ENCODE results near the gene MDC1. TPM values are rescaled to one million over a fixed set of nuclear protein-coding genes. Genes with fewer than 3 reads are reported as not detected.

MDC1 gene
- total RNA-seq, 2 experiments from 2014 or later: 50.2 to 52.2 TPM

DNA sequence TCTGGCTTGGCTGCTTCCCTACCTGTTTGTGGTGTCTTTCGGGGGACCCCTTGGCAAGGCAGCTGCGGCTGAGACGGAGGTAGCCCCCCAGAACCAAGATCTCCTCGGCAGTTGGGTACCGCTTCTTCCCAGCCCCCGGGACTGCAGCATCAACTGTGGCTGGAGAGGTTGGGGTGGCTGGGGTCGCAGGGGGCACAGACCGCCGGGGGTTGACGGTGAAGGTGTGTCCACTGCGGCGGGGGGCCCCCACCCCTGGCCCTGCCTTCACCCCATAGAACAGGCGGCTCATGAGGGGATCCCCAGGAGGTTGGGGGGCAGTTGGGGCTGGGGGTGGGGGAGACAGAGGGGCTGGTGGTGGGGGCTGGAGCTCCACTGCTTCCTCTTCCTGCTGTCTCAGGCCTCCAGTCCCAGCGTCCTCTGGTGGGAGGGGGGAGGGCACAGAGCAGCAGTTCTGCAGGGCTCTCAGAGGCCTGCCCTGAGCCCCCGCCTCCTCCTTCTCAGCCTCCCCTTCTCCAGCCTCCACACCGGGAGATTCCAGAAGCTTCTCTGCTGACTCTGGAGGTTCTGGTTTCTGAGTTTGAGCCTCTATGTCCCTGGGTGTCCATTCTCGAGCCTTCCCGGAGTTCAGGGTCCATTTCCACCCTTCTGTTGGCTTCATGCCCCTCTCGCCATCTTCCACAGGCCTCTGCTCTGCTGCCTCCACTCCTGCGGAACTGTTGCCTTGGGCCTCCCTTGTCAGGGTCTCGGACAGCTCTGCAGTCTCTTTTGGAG, 32.5 kb downstream of the MDC1 start:
- Mint-ChIP-seq H3K9me3 (no peaks in the 10 kb centered on the region), H3K27me3 (no peaks in the 10 kb centered on the region), H3K27ac (peak overlapping the region; percentile 99), H3K4me1 (peaks cover 31% of the 10 kb centered on the region), H3K36me3 (peaks cover 62% of the 10 kb centered on the region), H3K4me3 (peak overlapping the region; percentile 91)
- POLR2A ChIA-PET: interaction anchor here (0.6 to 16.6 kb wide), 14 partner anchors 9 to 69 kb away, joined by 3 to 512 read pairs (median 6); partner anchors contain the start of genes DHX16, FLOT1, IER3 and MDC1
- DNase-seq (peak; percentile 68), ATAC-seq (ENCODE audit: low read depth) (peak; percentile 10)

DNA sequence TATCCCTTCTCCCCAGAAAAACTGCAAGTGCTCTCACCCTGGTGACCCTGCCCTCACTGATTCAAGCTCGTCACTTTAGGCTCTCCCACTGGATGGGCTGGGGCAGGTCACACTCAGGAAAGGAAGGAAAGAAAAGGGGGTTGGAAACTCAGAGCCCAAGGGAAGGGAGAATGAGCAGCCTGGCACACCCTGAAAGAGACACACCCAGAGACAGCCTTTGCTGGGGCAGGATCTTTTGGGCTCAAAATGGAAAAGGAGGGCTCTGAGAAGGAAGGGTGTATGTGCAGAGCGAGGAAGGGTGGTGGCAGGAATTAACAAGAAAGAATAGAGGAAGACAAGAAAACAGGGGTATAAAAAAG, 33.1 kb downstream of the MDC1 start:
- DNase-seq (no peak), ATAC-seq (ENCODE audit: low read depth) (no peak)
- Mint-ChIP-seq H3K36me3 (peaks cover 66% of the 10 kb centered on the region), H3K4me3 (peak overlapping the region; percentile 91), H3K27ac (peak overlapping the region; percentile 99), H3K9me3 (no peaks in the 10 kb centered on the region), H3K4me1 (peaks cover 29% of the 10 kb centered on the region), H3K27me3 (no peaks in the 10 kb centered on the region)
- POLR2A ChIA-PET: interaction anchor here (0.7 to 16.6 kb wide), 13 partner anchors 8 to 69 kb away, joined by 3 to 512 read pairs (median 6); partner anchors contain the start of genes DHX16, IER3, MDC1 and MRPS18B

DNA sequence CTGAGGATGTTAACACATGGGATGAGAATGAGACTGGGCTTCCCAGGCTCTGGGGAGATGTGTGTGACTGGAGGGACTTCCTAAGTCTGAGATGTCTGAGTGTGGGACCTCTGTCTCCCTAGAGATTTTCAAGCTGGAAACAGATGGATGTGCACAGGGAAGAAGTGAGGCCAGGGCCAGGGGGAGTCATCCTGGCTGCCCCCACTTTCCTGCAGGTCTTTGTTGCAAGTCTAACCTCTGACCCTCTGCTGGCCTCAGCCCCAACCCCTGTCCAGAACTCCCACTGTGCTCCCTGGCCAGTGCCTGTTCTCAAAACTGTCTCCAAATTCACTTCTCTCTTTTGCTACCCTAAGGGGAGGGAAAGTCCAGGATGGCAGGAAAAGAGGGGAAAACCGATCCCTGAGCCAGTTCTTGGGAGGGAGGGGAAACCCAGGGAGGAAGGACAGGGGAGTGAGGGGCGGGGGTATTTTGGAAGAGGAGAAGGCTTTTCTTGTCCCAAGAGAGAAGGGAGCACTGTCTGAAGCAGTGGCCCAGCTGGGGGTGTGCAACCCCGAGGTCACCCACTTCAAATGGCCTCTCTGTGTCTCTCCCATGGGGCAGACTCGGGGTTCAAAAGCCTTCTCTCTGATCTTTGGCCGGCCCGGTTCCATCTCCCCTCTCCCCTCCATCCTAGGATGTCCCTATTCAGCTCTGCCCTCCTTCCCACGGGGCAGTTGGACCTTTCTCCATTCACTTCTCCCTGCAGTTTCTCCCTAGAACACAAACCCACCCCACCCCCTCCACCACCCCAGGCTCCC, 33.7 kb downstream of the MDC1 start:
- POLR2A ChIA-PET: interaction anchor here (0.7 to 16.6 kb wide), 11 partner anchors 7 to 68 kb away, joined by 3 to 512 read pairs (median 13); partner anchors contain the start of genes DHX16, IER3, MDC1 and MRPS18B
- Mint-ChIP-seq H3K4me3 (peak overlapping the region; percentile 91), H3K4me1 (peaks cover 28% of the 10 kb centered on the region), H3K36me3 (peaks cover 70% of the 10 kb centered on the region), H3K27me3 (no peaks in the 10 kb centered on the region), H3K27ac (peak overlapping the region; percentile 99), H3K9me3 (no peaks in the 10 kb centered on the region)
- DNase-seq (peak; percentile 51), ATAC-seq (ENCODE audit: low read depth) (no peak)

DNA sequence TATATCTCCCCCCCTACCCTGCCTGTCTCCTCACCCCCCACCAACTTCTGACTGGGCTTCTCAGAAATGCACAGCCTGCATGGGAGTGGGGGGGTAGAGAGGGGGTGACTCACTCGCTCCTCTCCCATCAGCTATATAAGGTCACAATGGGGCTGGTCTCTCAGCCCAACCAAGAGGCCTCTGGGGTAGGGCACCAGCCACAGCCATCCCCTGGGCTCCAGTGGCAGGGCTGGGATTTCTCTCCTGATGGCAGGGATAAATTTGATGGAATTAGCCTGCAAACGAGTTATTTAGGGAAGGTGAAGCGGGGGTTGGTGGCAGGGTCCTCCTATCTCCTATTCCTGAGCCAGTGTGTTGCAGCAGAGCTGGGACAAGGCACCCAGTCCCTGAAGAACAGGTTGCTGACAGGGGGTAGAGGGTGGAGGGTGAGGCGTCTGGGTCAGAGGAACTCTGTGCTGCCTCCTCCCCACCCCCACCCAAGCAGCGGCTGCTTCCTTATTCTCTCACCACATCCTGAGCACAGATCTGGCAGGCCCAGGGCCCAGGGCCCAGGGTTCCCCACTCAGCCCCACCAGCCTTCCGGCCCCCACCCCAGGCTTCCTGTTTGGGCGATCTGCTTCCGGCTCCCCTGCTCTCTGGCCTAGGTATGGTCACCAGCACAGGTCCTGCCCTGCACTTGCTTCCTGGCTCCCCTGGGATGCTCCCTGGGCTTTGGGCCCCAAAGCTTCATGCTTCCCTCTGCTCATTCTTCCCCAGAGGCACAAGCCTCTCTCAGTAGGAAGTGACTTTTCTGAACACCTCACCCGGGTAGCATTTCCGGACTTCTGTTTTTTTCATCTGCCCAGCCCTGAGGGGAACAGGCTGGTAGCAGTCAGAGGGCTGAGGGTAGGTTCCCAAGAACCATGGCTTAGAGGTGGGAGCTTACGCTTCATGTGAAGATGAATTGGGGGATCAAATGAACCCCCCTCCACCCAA, 34.7 kb downstream of the MDC1 start:
- DNase-seq: peak; percentile 88
- ATAC-seq (ENCODE audit: low read depth): peak; percentile 64
- Mint-ChIP-seq H3K4me3 (peak overlapping the region; percentile 91), H3K27me3 (no peaks in the 10 kb centered on the region), H3K36me3 (peaks cover 73% of the 10 kb centered on the region), H3K4me1 (peaks cover 20% of the 10 kb centered on the region), H3K27ac (peak overlapping the region; percentile 99), H3K9me3 (no peaks in the 10 kb centered on the region)
- POLR2A ChIA-PET: interaction anchor here (0.8 to 16.6 kb wide), 10 partner anchors 9 to 190 kb away, joined by 3 to 512 read pairs (median 20); partner anchors contain the start of genes IER3, MDC1, MRPS18B and NRM

DNA sequence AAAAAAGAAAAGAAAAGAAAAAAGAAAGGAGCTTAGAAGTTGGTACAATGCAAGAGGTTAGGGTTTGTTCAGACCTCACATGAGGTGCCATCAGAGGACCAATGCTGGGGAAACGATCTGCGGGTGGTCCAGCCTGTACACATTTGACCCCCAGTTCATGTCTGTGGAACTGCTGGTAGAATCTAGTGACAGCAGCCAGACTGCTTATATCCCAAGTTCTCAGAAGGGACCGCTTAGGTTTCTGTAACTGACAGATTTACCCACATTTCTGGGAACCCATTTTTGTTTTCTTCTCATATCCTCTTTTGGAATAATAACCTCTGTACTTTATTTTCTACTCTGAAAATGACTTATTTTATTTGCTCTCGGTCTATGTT, 35.3 kb downstream of the MDC1 start:
- Mint-ChIP-seq H3K4me3 (peak overlapping the region; percentile 91), H3K9me3 (no peaks in the 10 kb centered on the region), H3K27me3 (no peaks in the 10 kb centered on the region), H3K4me1 (peaks cover 23% of the 10 kb centered on the region), H3K27ac (peak overlapping the region; percentile 99), H3K36me3 (peaks cover 76% of the 10 kb centered on the region)
- DNase-seq (no peak), ATAC-seq (ENCODE audit: low read depth) (no peak)
- POLR2A ChIA-PET: interaction anchor here (0.8 to 16.6 kb wide), 8 partner anchors 9 to 189 kb away, joined by 3 to 512 read pairs (median 40); partner anchors contain the start of genes MDC1, MRPS18B, NRM and PPP1R10

DNA sequence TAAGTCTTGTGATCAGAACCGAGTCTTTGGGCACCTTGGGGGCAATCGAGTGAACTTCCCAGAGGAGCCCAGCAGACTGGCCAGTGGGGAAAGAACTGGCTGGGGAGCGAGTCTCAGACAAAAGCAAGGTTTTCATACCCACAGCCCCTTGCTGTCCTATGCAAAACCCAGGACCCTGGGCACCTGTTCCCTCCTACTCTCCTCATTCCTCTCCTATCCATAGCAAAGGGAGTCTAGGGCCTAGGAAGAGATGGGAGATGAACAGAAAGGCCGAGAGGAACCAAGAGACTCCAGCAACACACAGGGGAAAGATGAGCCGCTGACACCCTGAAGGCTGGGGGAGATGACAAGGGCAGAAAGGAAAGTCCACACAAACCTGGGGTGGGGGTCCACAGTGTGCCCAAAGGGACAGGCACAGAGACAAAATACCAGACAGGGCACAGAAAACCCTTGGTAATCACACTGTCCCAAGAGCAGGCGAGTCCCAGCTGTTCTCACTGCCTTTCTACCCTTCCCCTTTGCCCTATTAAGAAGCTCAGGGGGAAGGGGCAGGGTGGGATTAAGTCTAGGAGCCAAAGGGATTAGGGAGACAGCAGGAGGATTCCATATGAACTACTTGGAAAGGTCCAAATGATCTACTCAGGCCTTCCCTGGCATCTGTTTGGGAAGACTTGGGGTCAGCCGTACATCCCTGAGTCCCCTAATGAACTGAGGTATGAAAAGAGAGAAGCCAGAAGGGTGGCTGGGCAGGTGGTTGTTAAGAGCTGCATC, 37.1 kb downstream of the MDC1 start:
- DNase-seq (no peak), ATAC-seq (ENCODE audit: low read depth) (no peak)
- Mint-ChIP-seq H3K27ac (peak overlapping the region; percentile 99), H3K27me3 (no peaks in the 10 kb centered on the region), H3K4me1 (peaks cover 25% of the 10 kb centered on the region), H3K36me3 (peaks cover 70% of the 10 kb centered on the region), H3K9me3 (no peaks in the 10 kb centered on the region), H3K4me3 (peak overlapping the region; percentile 91)
- POLR2A ChIA-PET: interaction anchor here (0.7 to 16.6 kb wide), 9 partner anchors 10 to 150 kb away, joined by 3 to 512 read pairs (median 13); partner anchors contain the start of genes MDC1, MRPS18B, NRM and TUBB

DNA sequence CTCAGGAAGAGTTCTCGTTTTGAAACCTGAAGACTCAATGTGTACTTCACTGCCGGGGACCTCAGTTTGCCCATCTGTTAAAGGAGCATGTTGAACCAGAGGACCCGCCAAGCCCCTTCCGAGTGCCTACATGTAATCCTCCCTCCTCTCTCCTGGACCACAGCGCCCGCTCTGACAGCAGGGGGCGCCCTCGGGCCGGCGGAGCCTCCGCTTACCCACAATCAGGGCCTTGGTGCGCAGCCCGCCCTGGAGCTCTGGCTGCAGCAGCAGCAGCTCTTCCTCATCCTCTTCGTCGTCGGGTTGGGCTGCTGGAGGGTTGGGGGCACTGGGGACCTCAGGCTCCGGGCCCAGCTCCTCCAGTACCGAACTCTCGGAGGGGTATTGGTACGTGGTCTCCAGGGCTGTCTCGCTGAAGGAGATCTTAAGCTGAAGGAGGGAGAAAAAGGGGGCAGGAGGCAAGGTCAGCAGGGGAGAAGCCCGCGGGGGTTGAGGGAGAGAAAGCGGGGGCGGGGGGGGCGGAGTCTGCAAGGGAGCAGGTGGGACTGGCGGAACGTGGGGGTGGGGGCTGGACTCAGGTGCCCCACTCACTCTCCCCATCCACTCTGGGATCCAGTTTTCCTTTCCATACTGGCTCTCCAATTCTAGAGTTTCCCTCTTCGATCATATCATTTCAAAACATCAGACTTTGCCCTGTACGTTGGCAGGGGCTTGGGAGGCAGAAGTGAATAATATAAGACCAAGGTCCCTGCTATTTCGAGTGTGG, 37.9 kb downstream of the MDC1 start:
- peaks cover 68% of the 10 kb centered on the region for H3K36me3 Mint-ChIP-seq
- POLR2A ChIA-PET: interaction anchor here (0.7 to 16.6 kb wide), 16 partner anchors 9 to 199 kb away, joined by 3 to 512 read pairs (median 5); partner anchors contain the start of genes ATAT1, MDC1, MRPS18B and NRM
- no peaks in the 10 kb centered on the region for H3K27me3 Mint-ChIP-seq
- DNase-seq (peak; percentile 98), ATAC-seq (ENCODE audit: low read depth) (peak; percentile 42)
- H3K4me1 Mint-ChIP-seq: peaks cover 24% of the 10 kb centered on the region
- H3K4me3 Mint-ChIP-seq: peak overlapping the region; percentile 91
- peak overlapping the region; percentile 99 for H3K27ac Mint-ChIP-seq
- no peaks in the 10 kb centered on the region for H3K9me3 Mint-ChIP-seq

DNA sequence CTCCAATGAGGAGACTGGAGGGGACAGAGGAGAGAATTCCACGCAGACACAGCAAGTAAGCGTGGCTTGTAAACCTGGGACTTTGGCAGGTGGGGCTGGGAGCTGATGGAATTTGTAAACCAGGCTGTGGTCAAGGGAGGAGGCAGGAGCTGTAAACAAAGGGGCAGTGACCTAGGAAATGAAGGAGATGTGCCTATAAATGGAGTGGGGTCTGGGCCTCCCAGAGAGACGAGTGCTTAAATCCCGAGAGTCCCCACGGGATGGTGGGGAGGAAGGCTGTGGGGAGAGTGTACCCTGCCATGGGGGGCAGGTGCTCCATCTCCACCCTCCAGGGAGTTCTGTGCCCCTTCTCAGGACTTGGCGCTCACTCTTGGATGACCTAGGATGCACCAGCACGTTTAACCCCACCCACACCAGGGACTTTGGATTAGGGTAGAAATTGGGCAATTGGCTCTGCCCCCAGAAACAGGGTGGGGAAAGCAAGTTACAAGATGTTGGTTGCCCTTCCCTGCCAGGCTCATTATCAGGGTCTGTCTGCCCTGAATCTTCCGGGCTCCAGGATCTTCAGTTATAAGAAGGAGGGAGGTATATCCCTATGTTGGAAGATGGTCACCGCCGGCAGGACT, 40.3 kb downstream of the MDC1 start:
- Mint-ChIP-seq H3K9me3 (no peaks in the 10 kb centered on the region), H3K4me1 (peaks cover 29% of the 10 kb centered on the region), H3K4me3 (peak overlapping the region; percentile 19), H3K27me3 (no peaks in the 10 kb centered on the region), H3K27ac (peak overlapping the region; percentile 61), H3K36me3 (peaks cover 47% of the 10 kb centered on the region)
- no peak for ATAC-seq (ENCODE audit: low read depth)
- no peak for DNase-seq
- POLR2A ChIA-PET: interaction anchor here (0.6 to 16.6 kb wide), 6 partner anchors 8 to 62 kb away, joined by 3 to 512 read pairs (median 5); partner anchors contain the start of genes MDC1 and TUBB

DNA sequence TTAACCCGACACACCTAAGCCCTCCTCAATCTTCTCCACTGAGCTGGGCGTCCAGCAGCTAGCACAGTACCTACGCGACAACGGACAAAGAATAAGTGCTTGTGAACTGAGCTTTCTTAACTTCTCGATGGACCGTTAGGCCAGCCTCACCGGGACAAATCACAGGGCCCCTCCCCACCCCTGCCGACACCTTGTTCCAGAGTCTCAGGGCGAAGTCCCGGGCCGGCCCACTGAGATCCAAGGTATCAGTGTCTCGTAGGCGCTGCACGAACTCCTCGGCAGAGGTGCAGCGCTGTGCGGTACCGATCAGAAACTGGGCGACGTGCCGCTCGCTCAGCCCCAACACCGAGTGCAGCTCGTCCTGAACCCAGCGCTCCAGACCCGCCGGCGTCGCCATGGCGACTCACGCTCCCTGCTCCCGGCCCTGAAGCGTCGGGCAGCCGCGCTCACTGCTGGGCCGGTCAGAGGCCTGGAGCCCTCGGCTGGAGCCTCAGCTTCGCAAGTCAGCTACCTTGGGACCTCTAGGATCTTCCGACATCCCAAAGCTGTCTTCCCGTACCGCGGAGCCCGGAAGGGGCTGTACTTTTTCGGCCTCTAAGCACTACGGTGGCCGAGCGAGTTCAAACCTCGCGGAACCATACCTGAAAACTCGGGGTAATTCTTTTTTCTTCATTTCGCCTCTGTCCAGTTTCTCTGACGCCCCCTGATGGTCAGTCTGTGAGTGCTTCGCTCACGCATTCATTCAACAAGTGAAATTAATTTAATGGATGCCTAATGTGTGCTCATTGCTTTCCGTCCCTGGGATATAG, 44.4 kb downstream of the MDC1 start, which contains the start of gene DHX16:
DHX16 (minus strand) TSS at position 562 of the 809 bp plus-strand sequence; CDS start at position 397, 165 bp downstream.
- POLR2A ChIA-PET: interaction anchor here (0.7 to 16.6 kb wide), 18 partner anchors 11 to 212 kb away, joined by 3 to 512 read pairs (median 4); partner anchors contain the start of genes ABCF1, ATAT1, DDR1 and GNL1
- Mint-ChIP-seq H3K9me3 (no peaks in the 10 kb centered on the region), H3K36me3 (peaks cover 21% of the 10 kb centered on the region), H3K4me3 (peak within 1 kb of the TSS; percentile 78), H3K27ac (peak within 1 kb of the TSS; percentile 75), H3K27me3 (no peaks in the 10 kb centered on the region), H3K4me1 (peaks cover 28% of the 10 kb centered on the region)
- DNase-seq (peak; percentile 89), ATAC-seq (ENCODE audit: low read depth) (peak; percentile 83)

Data from activated naive CD8-positive, alpha-beta T cell treated with anti-CD3 and anti-CD28 coated beads, Interleukin-2, amount 10 ng/mL, durations not matched to agents 7 days and 5 days (primary cell).